H1 (cell line): ENCODE data around the gene TMIGD3. TPM values are rescaled to one million over a fixed set of nuclear protein-coding genes. Genes with fewer than 3 reads are reported as not detected.

Experiments
- CTCF ChIA-PET: fragments of 300-600 bp; sonication (Branson Sonifier 250); formaldehyde crosslinking; loops from one replicate; lab custom pipeline; 2021; ENCODE audit not compliant: partially characterized antibody; lab: Charles Lee
- POLR2A ChIA-PET: fragments of 300-600 bp; sonication (Branson Sonifier 250); formaldehyde crosslinking; loops from one replicate; lab custom pipeline; 2021; ENCODE audit warnings: inconsistent platforms; ENCODE audit not compliant: partially characterized antibody; lab: Charles Lee
- DNase-seq, 2 experiments: peaks; one replicate each; pipeline versions ENCODE4 v3.0.0 to v3.0.0-alpha.2; 2010 to 2022; ENCODE audit warnings: low spot score in 2 of 2, low read depth in 1 of 2, mixed read lengths in 1 of 2
- FAIRE-seq: peaks from 2 replicates; lab custom pipeline; 2011; peaks lifted over from hg19 to GRCh38; lab: Jason Lieb, UNC
- H2AFZ ChIP-seq: 2 replicates; pipeline ENCODE4 v1.8.1; 2012; ENCODE audit warnings: low read length, inconsistent platforms
- H2AK5ac ChIP-seq: 2 replicates; pipeline ENCODE4 v1.6.1; 2013; ENCODE audit warnings: low read depth, low read length
- H2BK120ac ChIP-seq: replicated peaks from 2 replicates; pipeline ENCODE3; 2013; ENCODE audit warnings: low read depth, low read length, inconsistent platforms
- H2BK12ac ChIP-seq: 2 replicates; pipeline ENCODE4 v1.6.1; 2013; ENCODE audit warnings: low read depth, low read length
- H2BK15ac ChIP-seq: 2 replicates; pipeline ENCODE4 v1.6.1; 2013; ENCODE audit warnings: low read length
- H2BK20ac ChIP-seq: 2 replicates; pipeline ENCODE4 v1.6.1; 2013; ENCODE audit warnings: low read length
- H2BK5ac ChIP-seq: 2 replicates; pipeline ENCODE4 v1.6.1; 2013; ENCODE audit warnings: low read depth, low read length
- H3K14ac ChIP-seq: 2 replicates; pipeline ENCODE4 v1.6.1; 2013; ENCODE audit warnings: inconsistent platforms; ENCODE audit not compliant: insufficient read length
- H3K18ac ChIP-seq: 2 replicates; pipeline ENCODE4 v1.6.1; 2013; ENCODE audit warnings: low read length; ENCODE audit errors: extremely low read depth
- H3K23ac ChIP-seq: 2 replicates; pipeline ENCODE4 v1.6.1; 2013; ENCODE audit warnings: inconsistent platforms; ENCODE audit not compliant: insufficient read length
- H3K23me2 ChIP-seq: 2 replicates; pipeline ENCODE4 v1.6.1; 2013; ENCODE audit warnings: low read depth, low read length
- H3K27ac ChIP-seq: 2 replicates; pipeline ENCODE4 v1.6.1; 2011; ENCODE audit warnings: low read depth, low read length, inconsistent platforms
- H3K27me3 ChIP-seq, 4 experiments: replicated peaks in 1 of 4; 1 replicate in 1 of 4; 2 replicates in 3 of 4; pipeline versions ENCODE4 v1.6.1 to v1.8.1; 2011 to 2013; ENCODE audit warnings: low read length in 3 of 4, mild to moderate bottlenecking in 3 of 4, inconsistent platforms in 2 of 4, mixed read lengths in 2 of 4, moderate library complexity in 1 of 4; ENCODE audit not compliant: control insufficient read depth in 3 of 4, insufficient read depth in 3 of 4; ENCODE audit errors: extremely low read depth in 1 of 4
- H3K36me3 ChIP-seq, 4 experiments: 2 replicates each; pipeline versions ENCODE4 v1.6.1 to v1.8.1; 2011 to 2013; ENCODE audit warnings: mild to moderate bottlenecking in 4 of 4, low read length in 3 of 4, moderate library complexity in 2 of 4, control low read depth in 1 of 4, inconsistent platforms in 1 of 4; ENCODE audit not compliant: insufficient read depth in 4 of 4, control insufficient read depth in 2 of 4
- H3K4ac ChIP-seq: replicated peaks from 2 replicates; pipeline ENCODE3; 2013; ENCODE audit warnings: low read length, low read depth, mixed read lengths, inconsistent platforms; ENCODE audit not compliant: insufficient read length
- H3K4me1 ChIP-seq, 4 experiments: replicated peaks in 1 of 4; 1 replicate in 1 of 4; 2 replicates in 3 of 4; pipeline versions ENCODE4 v1.6.1 to v1.8.1; 2011 to 2013; ENCODE audit warnings: low read length in 3 of 4, inconsistent platforms in 2 of 4, mixed read lengths in 1 of 4; ENCODE audit not compliant: insufficient read depth in 4 of 4, control insufficient read depth in 3 of 4
- H3K4me2 ChIP-seq, 2 experiments: 2 replicates each; pipeline versions ENCODE4 v1.6.1 to v1.8.1; 2011 to 2013; ENCODE audit warnings: low read depth in 2 of 2, low read length in 2 of 2, control low read depth in 1 of 2, inconsistent platforms in 1 of 2, mild to moderate bottlenecking in 1 of 2; ENCODE audit not compliant: insufficient read depth in 1 of 2
- H3K4me3 ChIP-seq, 4 experiments: fragments of 200-600, 300-600 bp in 1 of 4; sonication (generic), shearing (Covaris generic), sonication (Bioruptor Twin) in 1 of 4; 2 replicates each; pipeline versions ENCODE4 v1.5.1 to v1.8.1; 2011 to 2016; ENCODE audit warnings: low read length in 4 of 4, low read depth in 3 of 4, control low read depth in 2 of 4, inconsistent platforms in 2 of 4, mild to moderate bottlenecking in 2 of 4, mixed read lengths in 1 of 4, moderate library complexity in 1 of 4; ENCODE audit not compliant: insufficient read depth in 2 of 4; ENCODE audit errors: extremely low read depth in 1 of 4
- H3K56ac ChIP-seq: replicated peaks from 2 replicates; pipeline ENCODE3; 2013; ENCODE audit warnings: low read depth, mild to moderate bottlenecking, mixed read lengths, low read length, inconsistent platforms; ENCODE audit not compliant: insufficient read length
- H3K79me1 ChIP-seq: 2 replicates; pipeline ENCODE4 v1.6.1; 2013; ENCODE audit warnings: low read depth, low read length, control low read depth
- H3K79me2 ChIP-seq, 2 experiments: 2 replicates each; pipeline versions ENCODE4 v1.6.1 to v1.8.1; 2012 to 2013; ENCODE audit warnings: low read length in 2 of 2, mild to moderate bottlenecking in 2 of 2, inconsistent platforms in 1 of 2; ENCODE audit not compliant: insufficient read depth in 2 of 2, control insufficient read depth in 1 of 2
- H3K9ac ChIP-seq, 4 experiments: replicated peaks in 1 of 4; 1 replicate in 1 of 4; 2 replicates in 3 of 4; pipeline versions ENCODE4 v1.6.1 to v1.8.1; 2011 to 2013; ENCODE audit warnings: low read depth in 3 of 4, low read length in 3 of 4, control low read depth in 2 of 4, mild to moderate bottlenecking in 2 of 4, moderate library complexity in 2 of 4, inconsistent platforms in 1 of 4; ENCODE audit errors: extremely low read depth in 1 of 4
- H3K9me3 ChIP-seq, 2 experiments: 2 replicates each; pipeline versions ENCODE4 v1.6.1 to v1.8.1; 2012 to 2013; ENCODE audit warnings: mild to moderate bottlenecking in 2 of 2, moderate library complexity in 2 of 2, control low read depth in 1 of 2, inconsistent platforms in 1 of 2, low read depth in 1 of 2, low read length in 1 of 2, mixed read lengths in 1 of 2; ENCODE audit not compliant: insufficient read depth in 2 of 2
- H4K20me1 ChIP-seq, 2 experiments: replicated peaks in 1 of 2; 2 replicates each; pipeline versions ENCODE3 to v1.8.1; 2011 to 2013; ENCODE audit warnings: inconsistent platforms in 2 of 2, low read length in 2 of 2, mild to moderate bottlenecking in 1 of 2; ENCODE audit not compliant: insufficient read depth in 2 of 2, control insufficient read depth in 1 of 2
- H4K5ac ChIP-seq: 2 replicates; pipeline ENCODE4 v1.6.1; 2013; ENCODE audit warnings: low read length, low read depth, mixed read lengths, inconsistent platforms; ENCODE audit not compliant: insufficient read length
- H4K8ac ChIP-seq: 2 replicates; pipeline ENCODE4 v1.8.0; 2013; ENCODE audit warnings: mild to moderate bottlenecking, moderate library complexity, low read length, inconsistent platforms; ENCODE audit not compliant: insufficient read depth; ENCODE audit errors: extremely low read depth
- H4K91ac ChIP-seq: replicated peaks from 2 replicates; pipeline ENCODE3; 2013; ENCODE audit warnings: low read length, mixed read lengths, inconsistent platforms; ENCODE audit not compliant: insufficient read length
- ASH2L ChIP-seq: fragments of 200-600, 300-600 bp; sonication (generic); IDR thresholded peaks from one replicate; pipeline ENCODE4 v1.7.1; 2017; ENCODE audit warnings: low read length
- BRCA1 ChIP-seq: IDR thresholded peaks from 2 replicates; pipeline ENCODE4 v1.6.1; 2012; ENCODE audit warnings: low read depth, low read length, improper control_type of control experiment
- CTCF ChIP-seq, 3 experiments: IDR thresholded peaks; 1 replicate in 2 of 3; 2 replicates in 1 of 3; pipeline versions ENCODE4 v1.5.1 to v1.6.1; 2011; ENCODE audit warnings: low read length in 3 of 3, mild to moderate bottlenecking in 3 of 3, inconsistent platforms in 2 of 3, low read depth in 1 of 3, moderate library complexity in 1 of 3; ENCODE audit not compliant: insufficient read depth in 1 of 3; ENCODE audit errors: control extremely low read depth in 1 of 3
- HDAC2 ChIP-seq, 2 experiments: fragments of 300-600 bp in 1 of 2; sonication (generic) in 1 of 2; IDR thresholded peaks; 2 replicates each; pipeline ENCODE4 v1.6.1; 2011 to 2012; ENCODE audit warnings: low read depth in 2 of 2, low read length in 2 of 2, mild to moderate bottlenecking in 2 of 2, moderate library complexity in 2 of 2, borderline replicate concordance in 1 of 2, inconsistent platforms in 1 of 2
- PHF8 ChIP-seq: fragments of 200-600 bp; sonication (generic); conservative IDR thresholded peaks from 2 replicates; pipeline ENCODE4 v1.7.1; 2012; ENCODE audit warnings: low read depth, mild to moderate bottlenecking, inconsistent platforms, low read length, moderate library complexity
- RNF2 ChIP-seq: fragments of 200-900, 300-1000 bp; sonication (generic); IDR thresholded peaks from 2 replicates; pipeline ENCODE4 v1.7.1; 2016; ENCODE audit warnings: borderline replicate concordance, low read depth, mild to moderate bottlenecking, antibody characterized with exemption, low read length; ENCODE audit not compliant: poor library complexity, severe bottlenecking; ENCODE audit errors: missing control alignments
- SIX5 ChIP-seq: IDR thresholded peaks from 2 replicates; pipeline ENCODE4 v1.6.1; 2011; ENCODE audit warnings: mild to moderate bottlenecking, low read depth, low read length
- SP4 ChIP-seq: IDR thresholded peaks from 2 replicates; pipeline ENCODE4 v1.6.1; 2012; ENCODE audit warnings: low read length, inconsistent platforms
- TBP ChIP-seq: IDR thresholded peaks from 2 replicates; pipeline ENCODE4 v1.6.1; 2011; ENCODE audit warnings: low read depth, low read length, improper control_type of control experiment
- TEAD4 ChIP-seq: IDR thresholded peaks from 2 replicates; pipeline ENCODE4 v1.6.1; 2012; ENCODE audit warnings: low read depth, low read length, inconsistent platforms, mixed read lengths
- WGBS, 2 experiments: shearing (Covaris generic) in 1 of 2; methylation state at CpG; one replicate each; pipeline versions ENCODE4 v1.1.6 to v1.1.7; 2013 to 2015; ENCODE audit warnings: low lambda C conversion rate in 2 of 2, mixed read lengths in 2 of 2, inconsistent platforms in 1 of 2, low coverage in 1 of 2, missing lambda C conversion rate in 1 of 2; ENCODE audit not compliant: insufficient replicate concordance in 2 of 2, insufficient coverage in 1 of 2, insufficient read length in 1 of 2; ENCODE audit errors: extremely low coverage in 1 of 2, missing lambda C conversion rate in 1 of 2; 5-methylcytosine and 5-hydroxymethylcytosine counted together
- polyA plus RNA-seq, 7 experiments: library from polyadenylated mRNA; depleted of rRNA in 3 of 7; stranded (reverse) in 5 of 7; unstranded in 2 of 7; fragments of >200 nt in 5 of 7; fragments of 200-250 nt in 2 of 7; gene quantifications; 1 replicate in 5 of 7; 2 replicates in 1 of 7; 4 replicates in 1 of 7; pipeline versions ENCODE4 v1.2.1 to v1.2.3, GENCODE V29; 2011 to 2013; ENCODE audit warnings: missing spikeins in 2 of 7, mixed read lengths in 2 of 7
- total RNA-seq: library from RNA; stranded (reverse); fragmentation: NEBNext Ultra II Directional; extraction: Animal tissue kit (Norgen Biotek cat#: 25700); gene quantifications from 2 replicates; pipeline ENCODE4 v1.2.1, GENCODE V29; 2021

TMIGD3 gene
- total and polyA plus RNA-seq, 2 of the 8 experiments (the other 6 are each of a cell fraction or from before 2014, with no cell fraction given) = not detected

GRCh38 chr1:111465754-111466153 lies 37.7 kb downstream of the TMIGD3 start:
- TF ChIP-seq TEAD4 (no peak), ASH2L (no peak), PHF8 (no peak), TBP (no peak), CTCF (IDR thresholded peaks at IDR 0.05; ENCODE audit: control extremely low read depth in 1 of 3, insufficient read depth in 1 of 3, low read depth in 1 of 3, low read length in 3 of 3) (no peak), BRCA1 (no peak), SP4 (no peak), SIX5 (no peak), RNF2 (no peak), HDAC2 (IDR thresholded peaks at IDR 0.05; ENCODE audit: borderline replicate concordance in 1 of 2, low read depth in 2 of 2, low read length in 2 of 2) (no peak)
- H2BK15ac ChIP-seq = no peak overlapping the region
- H4K91ac ChIP-seq = no peak overlapping the region
- H3K23ac ChIP-seq = no peak overlapping the region
- H3K79me1 ChIP-seq = no peaks in the 10 kb centered on the region
- H2BK5ac ChIP-seq = no peak overlapping the region
- H3K4ac ChIP-seq = no peak overlapping the region
- H3K56ac ChIP-seq = no peak overlapping the region
- H2BK120ac ChIP-seq = no peak overlapping the region
- ChIA-PET CTCF (interaction anchor here (1.2 kb wide), 1 partner anchor 10 kb away, joined by 3 read pairs; no protein-coding TSS in a partner anchor), POLR2A (no interaction called here)
- H2AFZ ChIP-seq = no peak overlapping the region
- no peak for FAIRE-seq
- no peak overlapping the region for H4K8ac ChIP-seq
- peaks cover 0 to 18% (median 5%) of the 10 kb centered on the region in 4 experiments; a peak in 5 of 8 replicates for H3K36me3 ChIP-seq
- no peak overlapping the region for H3K4me2 ChIP-seq
- H4K20me1 ChIP-seq = no peaks in the 10 kb centered on the region
- no peak overlapping the region for H2AK5ac ChIP-seq
- no peak overlapping the region for H3K27ac ChIP-seq
- H3K18ac ChIP-seq = no peak overlapping the region
- H3K14ac ChIP-seq = no peak overlapping the region
- H2BK12ac ChIP-seq = no peak overlapping the region
- no peaks in the 10 kb centered on the region for H3K23me2 ChIP-seq
- no peaks in the 10 kb centered on the region for H3K9me3 ChIP-seq
- no peaks in the 10 kb centered on the region for H3K27me3 ChIP-seq
- H3K79me2 ChIP-seq = no peaks in the 10 kb centered on the region
- H3K4me1 ChIP-seq = no peaks in the 10 kb centered on the region
- no peak overlapping the region for H3K4me3 ChIP-seq
- no peak overlapping the region for H3K9ac ChIP-seq
- DNase-seq = no peak
- no peak overlapping the region for H4K5ac ChIP-seq
- 88% methylated on average over 2 of the region's 2 CpGs; no CpG with 5 or more reads in 1 of the 2 experiments for WGBS, 2 experiments
- H2BK20ac ChIP-seq = no peak overlapping the region
